CMK (cell line): Measurements from ENCODE around the gene MAPKAP1.

Source experiments
- DNase-seq: peaks from one replicate; pipeline ENCODE4 v3.0.0-alpha.2; 2010; ENCODE audit warnings: low read depth

The MAPKAP1 gene

GRCh38 chr9:125534971-125535701 lies 171.9 kb downstream of the MAPKAP1 start:
- DNase-seq: no peak

DNA sequence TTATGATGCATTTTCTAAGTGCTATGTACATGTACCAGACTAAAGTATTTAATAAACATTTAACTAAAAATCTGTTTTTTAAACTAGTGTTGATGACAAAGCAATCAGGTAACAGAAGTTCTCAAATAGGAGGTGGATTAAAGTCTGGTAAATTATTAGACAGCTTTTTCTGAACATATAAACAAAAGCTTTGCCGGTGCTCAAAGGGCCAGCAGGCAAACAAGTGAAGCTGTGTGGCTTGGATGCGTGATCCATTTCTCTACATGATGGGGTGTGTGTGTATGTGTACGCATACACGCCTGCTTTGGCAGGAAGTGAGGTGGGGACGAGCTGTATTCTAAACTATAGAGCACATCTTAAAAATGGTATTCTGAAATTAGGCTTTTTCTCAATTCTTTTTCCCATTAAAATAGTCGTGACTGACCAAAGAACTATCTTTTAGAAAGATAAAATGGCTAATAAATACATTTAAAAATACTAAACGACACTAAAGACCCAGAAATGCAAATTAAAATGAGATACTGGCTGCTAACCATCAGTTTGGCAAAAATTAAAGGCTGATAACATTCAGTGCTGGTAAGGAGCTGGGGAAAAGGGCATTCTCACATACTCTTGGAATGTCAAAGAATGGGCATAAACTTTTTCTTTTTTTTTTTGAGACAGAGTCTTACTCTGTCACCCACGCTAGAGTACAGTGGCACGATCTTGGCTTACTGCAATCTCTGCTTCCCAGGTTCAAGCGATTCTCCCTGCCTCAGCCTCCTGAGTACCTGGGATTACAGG lies 174.0 kb downstream of the MAPKAP1 start:
- no peak for DNase-seq

GRCh38 chr9:125532412-125532811 lies 174.6 kb downstream of the MAPKAP1 start:
- DNase-seq: no peak

DNA sequence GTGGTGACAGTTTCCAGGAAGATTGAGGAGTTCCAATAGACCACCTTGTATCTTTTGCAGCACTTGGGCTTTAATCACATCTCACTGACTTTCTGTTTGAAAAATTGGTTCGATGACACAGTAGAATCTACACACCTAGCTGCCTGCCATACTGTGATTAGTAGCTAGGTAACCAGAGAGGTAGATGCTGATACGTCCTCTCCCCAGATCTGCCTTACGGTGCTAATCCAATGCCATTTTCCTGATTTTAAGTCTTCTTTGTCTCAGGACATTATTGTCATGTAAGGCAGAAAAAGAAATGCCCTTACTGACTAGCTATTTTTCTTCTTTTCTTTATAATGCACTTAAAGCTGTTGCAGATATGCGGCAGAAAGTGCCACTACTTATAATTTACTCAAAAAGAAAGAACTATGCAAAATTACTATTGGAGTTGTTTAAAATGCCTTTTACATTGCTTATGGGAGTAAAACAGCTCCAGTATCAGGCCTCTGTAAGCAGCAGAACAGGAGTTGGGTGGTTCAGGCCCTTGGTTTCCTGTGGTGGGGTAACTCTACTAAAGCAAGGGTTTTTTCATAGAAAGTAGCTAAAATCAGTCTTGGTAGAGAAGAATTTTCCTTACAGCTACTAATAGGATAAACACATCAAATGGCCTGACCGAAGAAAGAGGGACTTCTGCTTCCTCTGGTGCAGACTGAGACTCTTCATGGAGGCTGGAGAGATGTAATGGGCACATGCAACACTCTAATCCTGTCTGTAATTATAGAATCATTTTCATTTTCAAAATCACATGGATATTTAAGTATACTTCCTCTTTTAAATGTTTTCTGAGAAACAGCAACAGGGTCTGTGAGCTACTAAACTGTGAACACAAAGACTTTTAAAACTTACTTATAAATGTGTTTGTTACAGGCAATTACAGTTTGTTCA lies 177.2 kb downstream of the MAPKAP1 start:
- no peak for DNase-seq

DNA sequence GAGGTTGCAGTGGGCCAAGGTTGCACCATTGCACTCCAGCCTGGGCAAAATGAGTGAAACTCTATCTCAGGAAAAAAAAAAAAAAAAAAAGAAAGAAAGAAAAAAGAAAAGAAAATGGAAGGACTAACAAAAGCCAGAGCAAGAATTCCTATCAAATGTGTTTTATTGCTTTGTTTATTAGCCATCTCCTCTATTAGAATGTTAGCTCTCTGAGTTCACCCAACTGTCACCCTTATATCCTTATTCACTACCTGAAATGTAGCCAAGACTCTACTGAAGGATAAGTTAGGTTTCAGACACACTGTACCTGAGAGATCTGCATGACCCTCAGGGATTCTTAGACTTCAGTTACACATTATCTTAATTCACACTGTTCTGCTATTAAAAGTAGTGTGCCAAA lies 177.9 kb downstream of the MAPKAP1 start:
- no peak for DNase-seq

DNA sequence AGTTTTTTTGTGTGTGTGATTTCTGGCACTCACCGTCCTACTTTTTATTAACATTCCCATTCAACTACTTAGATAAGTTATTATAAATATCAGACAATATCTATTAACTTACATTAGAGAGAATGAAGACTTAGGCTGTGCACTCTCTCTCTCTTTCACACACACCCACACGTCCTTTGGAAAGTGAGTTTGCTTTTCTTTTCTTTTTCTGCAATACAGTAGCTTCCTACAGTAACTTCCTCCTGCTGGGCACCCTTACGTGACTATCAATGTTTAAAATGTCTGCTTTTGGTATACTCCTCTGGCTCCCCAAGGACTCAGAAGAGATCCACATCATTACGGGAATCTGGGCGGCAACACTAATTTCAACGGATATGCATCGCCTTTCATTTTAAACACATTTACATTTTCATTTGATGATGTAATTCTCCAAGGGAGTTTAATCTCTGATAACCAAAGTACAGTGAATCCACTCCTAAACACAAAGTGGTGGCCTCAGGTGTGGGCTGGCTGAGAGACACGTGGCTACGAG lies 179.5 kb downstream of the MAPKAP1 start:
- no peak for DNase-seq

GRCh38 chr9:125525921-125526631 lies 180.9 kb downstream of the MAPKAP1 start:
- no peak for DNase-seq

- no peak for DNase-seq
Measured at GRCh38 chr9:125524583-125525355, 182.2 kb downstream of the MAPKAP1 start.

GRCh38 chr9:125523681-125524080 lies 183.3 kb downstream of the MAPKAP1 start:
- DNase-seq: no peak

- no peak for DNase-seq
Measured at GRCh38 chr9:125522328-125522725, 184.7 kb downstream of the MAPKAP1 start.

DNA sequence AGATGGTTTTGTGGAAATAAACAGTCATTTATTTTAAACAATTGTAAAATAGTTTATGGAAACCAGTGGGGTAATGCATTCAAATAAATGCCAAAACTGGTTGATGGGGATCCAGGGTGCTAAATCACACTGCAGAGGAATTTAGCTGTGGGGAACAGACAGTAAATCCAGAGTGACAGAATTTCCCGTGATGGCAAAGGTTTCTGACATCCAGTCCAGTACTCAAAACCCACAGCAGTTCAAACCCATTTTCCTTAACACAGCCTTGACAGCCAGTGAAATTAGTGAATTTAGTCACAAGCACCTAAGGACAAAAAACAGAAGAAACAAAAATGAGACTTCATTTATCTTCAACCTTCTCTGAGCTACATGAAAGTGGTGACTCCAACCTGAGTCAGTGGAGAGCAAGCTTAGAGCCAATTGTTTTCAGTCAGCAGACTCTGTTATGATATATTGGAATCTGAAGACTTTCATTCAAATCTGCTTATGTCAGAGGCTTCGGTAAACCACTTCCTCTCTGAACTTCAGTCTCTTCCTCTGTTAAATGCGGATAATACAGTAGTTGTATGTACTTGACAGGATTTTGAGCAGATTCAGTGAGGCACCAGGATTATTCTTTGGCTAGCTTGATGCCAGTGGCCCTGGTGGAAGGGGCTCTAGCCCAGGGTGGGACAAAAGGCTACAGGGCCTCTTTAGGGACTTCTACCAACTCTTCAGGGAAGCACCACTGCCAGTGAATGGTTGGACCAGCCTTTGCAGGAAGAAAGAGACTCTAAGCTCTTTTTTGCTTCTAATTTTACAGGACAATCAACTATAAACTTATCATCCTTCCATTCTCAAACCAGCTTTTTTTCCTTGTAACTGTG lies 185.3 kb downstream of the MAPKAP1 start:
- DNase-seq: no peak

DNA sequence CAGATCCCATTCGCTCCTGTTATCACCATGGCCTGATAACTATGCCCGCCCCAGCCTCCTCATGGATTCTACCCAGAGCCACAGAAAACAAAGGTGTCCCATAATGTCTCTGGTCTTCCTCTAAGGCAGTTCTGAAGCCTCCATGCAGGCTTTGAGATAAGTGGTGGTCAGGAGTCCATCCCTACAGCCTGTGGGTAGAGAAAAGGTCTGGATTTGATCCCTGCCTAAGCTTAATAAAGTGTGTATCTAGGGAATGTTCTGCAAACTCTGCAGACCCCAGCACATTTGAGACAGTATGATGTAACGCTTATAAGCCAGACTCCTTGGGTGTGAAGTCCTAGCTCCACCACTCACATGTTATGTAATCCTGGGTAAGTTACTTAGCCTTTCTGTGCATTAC lies 187.3 kb downstream of the MAPKAP1 start:
- DNase-seq: no peak

DNA sequence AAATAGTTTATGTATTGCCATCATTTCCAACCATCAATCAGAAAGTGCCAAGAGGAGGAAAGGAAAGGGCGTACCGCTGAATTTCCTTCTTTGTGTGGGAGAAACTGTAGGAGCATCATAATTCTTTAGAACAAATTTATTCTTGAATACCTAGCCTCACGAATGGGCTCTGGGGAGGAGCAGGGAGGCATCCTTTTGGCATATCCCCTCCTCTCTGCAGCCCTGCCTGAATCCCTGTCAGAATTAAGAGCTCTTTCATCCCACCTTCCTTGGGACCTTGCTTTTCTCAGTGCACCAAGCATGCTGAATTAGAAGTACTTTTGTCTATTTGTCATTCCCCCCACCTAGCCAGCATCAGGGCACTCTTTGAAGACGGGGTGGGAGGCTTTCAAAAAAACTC lies 189.4 kb downstream of the MAPKAP1 start:
- DNase-seq: no peak

- DNase-seq: no peak
Measured at GRCh38 chr9:125515983-125516940, 190.7 kb downstream of the MAPKAP1 start.

- no peak for DNase-seq
Measured at GRCh38 chr9:125515281-125515680, 191.7 kb downstream of the MAPKAP1 start.

DNA sequence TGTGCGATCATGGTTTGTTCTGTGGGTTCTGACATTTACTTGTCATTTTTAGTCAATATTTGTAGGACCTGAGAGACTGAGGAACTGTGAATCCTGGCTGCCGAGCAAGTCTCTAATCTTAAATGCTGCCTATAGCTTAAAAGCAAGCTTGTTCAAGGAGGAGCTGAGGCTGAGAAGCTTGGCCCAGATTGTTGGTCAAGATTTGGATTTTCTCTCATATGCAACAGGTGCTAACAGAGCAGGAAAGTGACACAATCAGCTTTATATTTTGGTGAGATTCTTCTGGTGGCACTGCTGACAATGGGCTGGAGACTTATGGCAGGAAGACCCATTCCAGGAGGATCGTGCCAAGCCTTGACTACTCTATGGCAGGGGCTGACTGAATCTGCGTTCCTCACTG lies 192.5 kb downstream of the MAPKAP1 start:
- no peak for DNase-seq

GRCh38 chr9:125513668-125514413 lies 193.2 kb downstream of the MAPKAP1 start:
- no peak for DNase-seq

DNA sequence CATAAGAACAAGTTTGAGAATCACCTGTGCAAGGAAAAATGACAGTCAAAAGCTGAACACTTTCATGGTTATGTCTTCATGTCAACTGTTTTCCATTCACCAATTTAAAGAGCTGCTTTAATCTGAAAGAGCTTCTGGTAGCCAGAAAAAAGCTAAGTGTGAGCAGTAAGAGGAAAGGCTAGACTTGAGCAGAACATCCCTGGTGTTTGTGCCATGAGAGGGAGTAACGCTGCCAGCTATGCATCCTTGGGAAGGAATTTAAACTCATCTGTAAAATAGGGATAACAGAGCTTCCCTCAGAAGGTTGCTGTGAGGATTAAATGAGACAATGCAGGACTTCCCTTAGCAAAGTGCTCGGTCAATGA lies 193.7 kb downstream of the MAPKAP1 start:
- DNase-seq: no peak
